GM23248 (cell line): Measurements from ENCODE around the gene SDC1. TPM values are rescaled to one million over a fixed set of nuclear protein-coding genes. Genes with fewer than 3 reads are reported as not detected.

Source experiments
- DNase-seq: peaks from one replicate; pipeline ENCODE4 v3.0.0-alpha.2; 2015
- H2AFZ ChIP-seq: fragments of 200-600 bp; sonication (generic); 2 replicates; pipeline ENCODE4 v1.6.1; 2016; ENCODE audit warnings: antibody characterized with exemption
- H3F3A ChIP-seq: fragments of 200-600 bp; sonication (generic); 2 replicates; pipeline ENCODE4 v1.6.1; 2016; ENCODE audit warnings: mild to moderate bottlenecking, antibody characterized with exemption, mixed run types; ENCODE audit not compliant: insufficient read depth
- H3K27ac ChIP-seq: fragments of 200-600 bp; sonication (generic); 2 replicates; pipeline ENCODE4 v1.5.1; 2016; ENCODE audit warnings: mild to moderate bottlenecking
- H3K27me3 ChIP-seq: fragments of 200-600 bp; sonication (generic); replicated peaks from 2 replicates; pipeline ENCODE4 v1.6.1; 2016; ENCODE audit warnings: mild to moderate bottlenecking; ENCODE audit not compliant: insufficient read depth
- H3K36me3 ChIP-seq: fragments of 200-600 bp; sonication (generic); 2 replicates; pipeline ENCODE4 v1.6.1; 2016; ENCODE audit warnings: low read depth, mild to moderate bottlenecking
- H3K4me1 ChIP-seq: fragments of 200-600 bp; sonication (generic); 2 replicates; pipeline ENCODE4 v1.6.1; 2016; ENCODE audit warnings: mild to moderate bottlenecking; ENCODE audit not compliant: insufficient read depth
- H3K4me2 ChIP-seq: fragments of 200-600 bp; sonication (generic); one replicate; pipeline ENCODE4 v1.6.1; 2016; ENCODE audit warnings: mild to moderate bottlenecking; ENCODE audit not compliant: unreplicated experiment
- H3K4me3 ChIP-seq: fragments of 200-600 bp; sonication (generic); 2 replicates; pipeline ENCODE4 v1.5.1; 2016; ENCODE audit warnings: mild to moderate bottlenecking
- H3K79me2 ChIP-seq: fragments of 200-600 bp; sonication (generic); 2 replicates; pipeline ENCODE4 v1.6.1; 2016; ENCODE audit warnings: mild to moderate bottlenecking; ENCODE audit not compliant: insufficient read depth
- H3K9ac ChIP-seq: fragments of 200-600 bp; sonication (generic); 2 replicates; pipeline ENCODE4 v1.6.1; 2016; ENCODE audit warnings: mild to moderate bottlenecking
- H3K9me2 ChIP-seq: fragments of 200-600 bp; sonication (generic); 2 replicates; pipeline ENCODE4 v1.6.1; 2016; ENCODE audit warnings: mixed run types, mild to moderate bottlenecking, moderate library complexity; ENCODE audit not compliant: insufficient read depth
- H3K9me3 ChIP-seq: fragments of 200-600 bp; sonication (generic); one replicate; pipeline ENCODE4 v1.6.1; 2017; ENCODE audit warnings: low read depth
- H4K20me1 ChIP-seq: fragments of 200-600 bp; sonication (generic); 2 replicates; pipeline ENCODE4 v1.6.0; 2016; ENCODE audit not compliant: insufficient read depth
- EZH2 ChIP-seq: fragments of 200-600 bp; sonication (generic); IDR thresholded peaks from 2 replicates; pipeline ENCODE4 v1.6.1; 2018; ENCODE audit warnings: antibody characterized with exemption, mild to moderate bottlenecking; ENCODE audit not compliant: insufficient read depth, poor library complexity, severe bottlenecking
- EZH2phosphoT487 ChIP-seq: fragments of 200-600 bp; sonication (generic); IDR thresholded peaks from 2 replicates; pipeline ENCODE4 v1.6.1; 2018; ENCODE audit warnings: antibody characterized with exemption, moderate library complexity, mild to moderate bottlenecking, low read depth; ENCODE audit not compliant: insufficient read depth
- WGBS, 2 experiments: methylation state at CpG; one replicate each; pipeline ENCODE4 v1.1.6; 2015 to 2017; ENCODE audit warnings: low lambda C conversion rate in 2 of 2, low coverage in 1 of 2; ENCODE audit errors: missing lambda C conversion rate in 2 of 2; 5-methylcytosine and 5-hydroxymethylcytosine counted together
- in situ Hi-C: fragments of 300-500 bp; cut with MboI; formaldehyde crosslinking; loops from 2 replicates; pipeline ENCODE4 v1.15.0; 2020
- polyA plus RNA-seq: library from polyadenylated mRNA; unstranded; fragments of >200 nt; fragmentation: Nextera tagmentation; extraction: Ambion mirVana; gene quantifications from 2 replicates; pipeline ENCODE4 v1.2.1, GENCODE V29; 2016
- total RNA-seq: library from RNA; depleted of rRNA; stranded (reverse); fragments of >200 nt; shearing (Covaris generic); gene quantifications from 2 replicates; pipeline ENCODE4 v1.2.3, GENCODE V29; 2014

The SDC1 gene
- total and polyA plus RNA-seq, 2 experiments from 2014 or later, result 24.5 to 33.1 TPM

DNA sequence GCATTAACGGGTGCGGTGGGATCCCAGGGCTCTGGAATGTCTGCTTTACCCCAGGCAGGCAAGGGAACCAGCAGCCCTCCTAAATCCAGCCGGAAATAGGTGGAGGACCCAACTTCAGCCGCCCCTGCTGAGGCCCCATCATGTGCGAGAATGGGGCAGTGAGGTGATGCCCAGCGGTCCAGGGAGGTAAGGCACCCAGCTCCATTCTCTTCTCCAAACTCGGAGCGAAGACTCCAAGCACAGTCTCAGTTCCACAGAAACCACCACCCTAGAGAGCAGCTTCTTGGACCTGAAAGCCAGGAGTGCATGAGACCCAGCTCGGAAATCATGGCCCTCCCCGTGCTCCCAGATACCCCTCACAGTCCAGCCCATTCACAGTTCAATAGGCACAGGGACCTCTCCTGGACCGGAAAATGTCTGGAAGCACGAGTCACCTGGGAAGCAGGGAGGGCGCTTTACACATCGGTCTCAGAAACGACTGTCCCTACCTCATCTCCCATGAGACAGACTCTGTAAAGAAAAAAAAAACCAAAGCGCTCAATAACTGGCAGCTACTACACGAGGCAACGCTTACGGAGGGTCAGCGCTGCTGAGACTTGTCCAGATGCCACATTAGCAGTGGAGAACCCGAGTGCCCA lies 2.0 kb downstream of the SDC1 start:
- in situ Hi-C loops, result no loop called here
- peak overlapping the region; percentile 76 for H3K4me3 ChIP-seq
- peak overlapping the region; percentile 69 for H3K9ac ChIP-seq
- H3K4me2 ChIP-seq, result peak overlapping the region; percentile 77
- no peaks in the 10 kb centered on the region for H3K79me2 ChIP-seq
- no peaks in the 10 kb centered on the region for H3K36me3 ChIP-seq
- H2AFZ ChIP-seq, result peak overlapping the region; percentile 85
- TF ChIP-seq EZH2 (no peak), EZH2phosphoT487 (no peak)
- H4K20me1 ChIP-seq, result no peaks in the 10 kb centered on the region
- H3K27ac ChIP-seq, result no peak overlapping the region
- H3K27me3 ChIP-seq, result no peaks in the 10 kb centered on the region
- WGBS, 2 experiments, result 51% methylated on average over 20 to 21 of the region's 21 CpGs
- H3K9me3 ChIP-seq, result no peaks in the 10 kb centered on the region
- no peak for DNase-seq
- no peaks in the 10 kb centered on the region for H3K9me2 ChIP-seq
- peaks cover 27% of the 10 kb centered on the region for H3F3A ChIP-seq
- peaks cover 22% of the 10 kb centered on the region for H3K4me1 ChIP-seq

DNA sequence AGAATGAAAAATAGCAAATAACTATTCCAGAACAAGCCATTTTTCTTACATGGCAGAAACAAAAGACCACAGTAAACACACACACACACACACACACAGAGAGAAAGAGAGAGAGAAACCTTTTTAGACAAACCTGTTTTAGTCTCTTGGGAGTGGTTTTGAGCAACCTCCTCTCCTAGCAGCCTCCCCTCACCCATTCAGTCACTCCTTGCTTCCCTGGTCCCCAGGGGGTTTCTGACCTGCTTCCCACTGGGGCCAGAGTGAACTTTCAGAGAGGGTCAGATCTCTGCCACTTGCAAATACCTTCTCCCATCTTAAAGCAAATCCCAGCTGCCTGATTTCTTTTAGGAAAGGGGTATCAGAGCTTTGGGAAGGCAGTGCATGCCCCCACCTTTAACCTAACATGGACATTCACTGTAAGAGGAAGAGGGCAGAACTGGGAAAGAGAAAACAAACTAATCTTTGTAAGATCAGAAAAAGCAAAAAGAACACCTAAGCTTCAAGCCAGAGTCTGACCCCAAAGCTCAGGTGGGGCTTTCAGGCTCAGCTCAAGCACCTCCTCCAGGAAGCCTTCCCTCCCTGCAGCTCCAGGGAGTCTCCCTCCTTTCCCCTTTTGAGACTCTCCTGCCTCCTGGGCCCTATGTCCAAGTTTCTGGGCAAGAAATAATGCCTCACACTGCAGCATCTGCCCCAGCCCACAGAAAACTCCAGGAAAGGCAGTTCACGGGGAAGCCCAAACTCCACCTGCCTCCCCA lies 2.7 kb downstream of the SDC1 start:
- in situ Hi-C loops, result no loop called here
- Histone ChIP-seq H3K4me2 (peak overlapping the region; percentile 47), H3K27ac (0 out of 2 replicates have a peak overlapping the region, but pooled peaks have one; percentile 15), H3K9me2 (no peaks in the 10 kb centered on the region), H2AFZ (no peak overlapping the region), H3K4me1 (peaks cover 22% of the 10 kb centered on the region), H3K27me3 (no peaks in the 10 kb centered on the region), H3K79me2 (no peaks in the 10 kb centered on the region), H4K20me1 (no peaks in the 10 kb centered on the region), H3F3A (peaks cover 27% of the 10 kb centered on the region), H3K9ac (no peak overlapping the region), H3K36me3 (no peaks in the 10 kb centered on the region), H3K4me3 (no peak overlapping the region), H3K9me3 (no peaks in the 10 kb centered on the region)
- 95 to 100% methylated on average over 1 of the region's 1 CpG for WGBS, 2 experiments
- TF ChIP-seq EZH2phosphoT487 (no peak), EZH2 (no peak)
- DNase-seq, result no peak

DNA sequence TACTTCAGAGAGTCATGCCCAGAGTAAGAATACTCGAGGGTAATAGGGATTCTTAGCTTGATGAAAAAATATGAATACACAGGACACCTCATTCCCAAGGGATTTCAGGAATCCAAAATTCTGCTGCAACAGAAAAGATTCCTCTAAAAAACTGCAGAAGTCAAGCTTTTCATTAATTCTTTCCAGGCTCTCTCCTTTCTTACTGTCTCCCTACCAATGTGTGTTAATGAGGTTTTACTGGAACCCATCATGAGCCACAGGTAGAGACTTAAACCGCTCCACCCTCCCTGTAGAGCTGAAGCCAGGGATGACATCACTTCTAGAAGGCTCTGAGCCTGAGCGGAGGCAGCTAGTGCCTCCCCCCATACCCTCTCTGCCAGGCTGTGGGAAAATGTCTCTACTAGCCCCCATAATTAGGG lies 3.4 kb downstream of the SDC1 start:
- H3K79me2 ChIP-seq, result no peaks in the 10 kb centered on the region
- H3K4me1 ChIP-seq, result peaks cover 22% of the 10 kb centered on the region
- no peaks in the 10 kb centered on the region for H3K36me3 ChIP-seq
- peak overlapping the region; percentile 47 for H3K4me2 ChIP-seq
- H3K9me2 ChIP-seq, result no peaks in the 10 kb centered on the region
- no peaks in the 10 kb centered on the region for H3K27me3 ChIP-seq
- TF ChIP-seq EZH2phosphoT487 (no peak), EZH2 (no peak)
- H3F3A ChIP-seq, result peaks cover 27% of the 10 kb centered on the region
- in situ Hi-C loops, result no loop called here
- no peak overlapping the region for H3K9ac ChIP-seq
- no peak overlapping the region for H2AFZ ChIP-seq
- no peak overlapping the region for H3K4me3 ChIP-seq
- peak overlapping the region; percentile 48 for H3K27ac ChIP-seq
- DNase-seq, result peak; percentile 77
- 31 to 63% methylated on average over 3 of the region's 3 CpGs for WGBS, 2 experiments
- no peaks in the 10 kb centered on the region for H3K9me3 ChIP-seq
- no peaks in the 10 kb centered on the region for H4K20me1 ChIP-seq

DNA sequence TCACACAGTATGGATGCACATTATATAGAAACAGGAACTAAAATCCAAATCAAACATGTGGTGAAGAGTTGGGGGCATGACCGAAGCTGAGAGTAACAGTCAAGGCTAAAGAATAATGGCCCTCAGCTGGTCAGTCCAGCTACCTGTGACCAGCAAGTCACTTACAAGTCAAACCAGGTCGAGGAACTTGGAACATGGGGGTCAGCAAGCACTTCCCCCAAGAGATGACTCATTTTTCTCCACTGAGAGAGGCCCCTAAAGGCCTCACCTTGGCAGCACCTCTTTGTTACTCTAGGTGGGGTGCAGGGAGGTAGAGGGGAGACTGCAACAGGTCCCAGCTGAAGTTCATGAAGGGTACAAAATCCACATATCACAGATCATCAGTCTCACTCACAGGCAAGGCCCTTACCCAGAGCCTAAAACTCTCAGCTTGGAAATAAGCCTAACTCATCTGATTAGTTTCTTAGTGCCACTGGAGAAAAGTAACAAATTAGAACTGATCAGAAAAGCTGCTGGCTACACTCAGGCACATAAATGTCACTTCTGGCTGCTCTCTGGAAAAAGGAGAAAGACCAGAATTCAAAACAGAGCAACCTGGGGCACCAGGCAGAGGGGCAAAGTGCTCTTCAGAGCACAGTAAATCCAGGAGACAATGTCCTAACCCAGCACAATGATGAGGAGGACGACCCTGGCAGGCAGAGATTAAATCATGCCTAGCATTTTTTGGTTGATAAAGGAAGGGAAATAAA lies 4.0 kb downstream of the SDC1 start:
- Histone ChIP-seq H3K9me3 (no peaks in the 10 kb centered on the region), H2AFZ (no peak overlapping the region), H3K79me2 (no peaks in the 10 kb centered on the region), H3K27me3 (no peaks in the 10 kb centered on the region), H3K36me3 (no peaks in the 10 kb centered on the region), H3F3A (peaks cover 27% of the 10 kb centered on the region), H3K9me2 (no peaks in the 10 kb centered on the region), H3K27ac (peak overlapping the region; percentile 48; the same call in 1 of the 2 replicates), H4K20me1 (no peaks in the 10 kb centered on the region), H3K4me2 (peak overlapping the region; percentile 47), H3K9ac (no peak overlapping the region), H3K4me1 (peaks cover 22% of the 10 kb centered on the region), H3K4me3 (no peak overlapping the region)
- in situ Hi-C loops, result no loop called here
- TF ChIP-seq EZH2phosphoT487 (no peak), EZH2 (no peak)
- DNase-seq, result no peak
- 65 to 68% methylated on average over 3 of the region's 3 CpGs for WGBS, 2 experiments
